Measurements from ENCODE around the gene TEKT3. TPM values are rescaled to one million over a fixed set of nuclear protein-coding genes. Genes with fewer than 3 reads are reported as not detected.

The TEKT3 gene
- total and polyA plus RNA-seq, 2 of the 4 experiments (the other 2 are of a cell fraction), result 0.15 TPM; not detected in 1

- ATAC-seq (ENCODE audit: low read depth), result no peak
- Histone ChIP-seq H3K4me3 (ENCODE audit: insufficient read depth, low read depth, low read length) (no peak overlapping the region), H3K4me2 (ENCODE audit: low read depth, low read length) (no peak overlapping the region), H3K27ac (ENCODE audit: insufficient read depth, low read length) (no peak overlapping the region), H3K23ac (ENCODE audit: low read depth, low read length) (no peak overlapping the region), H4K91ac (ENCODE audit: insufficient read depth, low read depth, low read length) (no peak overlapping the region), H3K36me3 (ENCODE audit: control insufficient read depth, insufficient read depth, low read length) (no peaks in the 10 kb centered on the region), H3K4ac (ENCODE audit: low read depth, low read length) (no peak overlapping the region), H2AK9ac (replicated peaks; ENCODE audit: low read depth, low read length, poor library complexity) (no peak overlapping the region), H3K9me3 (ENCODE audit: control insufficient read depth, insufficient read depth, low read length) (no peaks in the 10 kb centered on the region), H2AK5ac (ENCODE audit: low read depth, low read length) (no peak overlapping the region), H3K14ac (replicated peaks; ENCODE audit: low read depth, low read length) (no peak overlapping the region), H2BK20ac (ENCODE audit: low read depth, low read length) (no peak overlapping the region), H2BK15ac (ENCODE audit: low read depth, low read length) (no peak overlapping the region), H3K27me3 (ENCODE audit: control insufficient read depth, insufficient read depth, low read length) (no peaks in the 10 kb centered on the region), H4K8ac (ENCODE audit: low read depth in 2 of 2, low read length in 2 of 2) (no peak overlapping the region), H3K18ac (ENCODE audit: low read depth, low read length) (no peak overlapping the region), H3K56ac (ENCODE audit: extremely low read depth, insufficient read depth, low read length) (no peak overlapping the region), H3K9me1 (ENCODE audit: insufficient read depth, low read length) (peaks cover 3% of the 10 kb centered on the region; the same call in 1 of the 2 replicates), H4K20me1 (ENCODE audit: insufficient read depth, low read length) (no peaks in the 10 kb centered on the region), H2BK5ac (ENCODE audit: low read depth, low read length, poor library complexity, severe bottlenecking) (no peak overlapping the region), H4K5ac (ENCODE audit: low read depth, low read length) (no peak overlapping the region), H3K4me1 (ENCODE audit: control insufficient read depth, insufficient read depth, low read length) (peaks cover 5% of the 10 kb centered on the region), H2BK120ac (ENCODE audit: low read depth, low read length) (no peak overlapping the region), H3K9ac (ENCODE audit: low read depth, low read length) (no peak overlapping the region), H2AFZ (replicated peaks; ENCODE audit: low read length, poor library complexity) (no peak overlapping the region), H3K79me1 (ENCODE audit: low read depth in 1 of 2, low read length in 2 of 2) (no peaks in the 10 kb centered on the region)
- POLR2A ChIA-PET (ENCODE audit: unreplicated experiment), result no interaction called here
- intact Hi-C loops (cut with micrococcal nuclease), result no loop called here
- CTCF ChIA-PET, result no interaction called here
- DNase-seq, result no peak
- dilution Hi-C loops (cut with HindIII; ENCODE audit: low sequenced_read_pairs, unreplicated experiment), result no loop called here
- in situ Hi-C loops (cut with MboI; ENCODE audit: low sequenced_read_pairs), result no loop called here
- BruUV-seq (replicated peaks), result no TSS peak
- no CpG with 5 or more reads among the region's 7 CpGs for WGBS, 2 experiments (ENCODE audit: extremely low coverage in 2 of 2, insufficient read length in 1 of 2)
- TF ChIP-seq POLR2A (IDR thresholded peaks at IDR 0.05; ENCODE audit: low read depth, low read length) (no peak), CHD1 (IDR thresholded peaks at IDR 0.05; ENCODE audit: low read depth, low read length) (no peak), CTCF (conservative IDR thresholded peaks at IDR 0.05; ENCODE audit: low read depth, low read length) (no peak), ELK1 (IDR thresholded peaks at IDR 0.05; ENCODE audit: borderline replicate concordance, low read depth, low read length) (no peak), RFX5 (IDR thresholded peaks at IDR 0.05; ENCODE audit: low read depth, low read length) (no peak), NFE2L2 (IDR thresholded peaks at IDR 0.05; ENCODE audit: low read depth, low read length) (no peak), BHLHE40 (IDR thresholded peaks at IDR 0.05; ENCODE audit: low read depth, low read length) (no peak), MAFK (IDR thresholded peaks at IDR 0.05; ENCODE audit: low read depth, low read length) (no peak), CEBPB (IDR thresholded peaks at IDR 0.05; ENCODE audit: low read depth, low read length) (no peak), USF2 (IDR thresholded peaks at IDR 0.05; ENCODE audit: low read depth, low read length) (no peak), MXI1 (IDR thresholded peaks at IDR 0.05; ENCODE audit: borderline replicate concordance, low read depth, low read length) (no peak), MAZ (IDR thresholded peaks at IDR 0.05; ENCODE audit: borderline replicate concordance, low read depth, low read length) (no peak), RCOR1 (IDR thresholded peaks at IDR 0.05; ENCODE audit: insufficient replicate concordance, low read length) (no peak), SMC3 (IDR thresholded peaks at IDR 0.05; ENCODE audit: low read depth, low read length) (no peak), RAD21 (IDR thresholded peaks at IDR 0.05; ENCODE audit: low read length) (no peak)
These were observed 19.8 kb upstream of the TEKT3 start for GRCh38 chr17:15361151-15361550.
